22Rv1 (cell line): ENCODE data around the gene KIR2DL3.

Source experiments
- ZFX ChIP-seq: fragments of 450-650 bp; IDR thresholded peaks from 2 replicates; pipeline ENCODE4 v1.6.1; 2017; ENCODE audit warnings: antibody characterized with exemption, borderline replicate concordance
- TF ChIP-seq, protein P1 (sequence below): fragments of 450-650 bp; IDR thresholded peaks from 2 replicates; pipeline ENCODE4 v1.5.1; 2017; ENCODE audit warnings: mild to moderate bottlenecking

DNA sequence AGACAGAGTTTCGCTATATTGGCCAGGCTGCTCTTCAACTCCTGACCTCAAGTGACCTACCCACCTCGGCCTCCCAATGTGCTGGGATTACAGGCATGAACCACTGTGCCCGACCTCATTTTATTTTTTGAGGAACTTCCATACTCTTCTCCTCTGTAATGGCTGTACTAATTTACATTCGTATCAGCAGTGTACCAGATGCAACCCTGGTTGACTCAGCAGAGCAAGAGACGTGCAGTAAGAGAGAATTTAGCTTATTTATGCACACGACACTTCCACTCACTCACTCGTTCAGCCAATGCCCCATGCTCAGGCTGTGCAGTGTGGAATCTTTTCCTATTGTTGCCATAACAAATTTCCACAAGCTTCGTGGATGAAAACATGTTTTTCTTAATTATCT lies 7.1 kb upstream of the KIR2DL3 start:
- TF ChIP-seq, protein P1, sequence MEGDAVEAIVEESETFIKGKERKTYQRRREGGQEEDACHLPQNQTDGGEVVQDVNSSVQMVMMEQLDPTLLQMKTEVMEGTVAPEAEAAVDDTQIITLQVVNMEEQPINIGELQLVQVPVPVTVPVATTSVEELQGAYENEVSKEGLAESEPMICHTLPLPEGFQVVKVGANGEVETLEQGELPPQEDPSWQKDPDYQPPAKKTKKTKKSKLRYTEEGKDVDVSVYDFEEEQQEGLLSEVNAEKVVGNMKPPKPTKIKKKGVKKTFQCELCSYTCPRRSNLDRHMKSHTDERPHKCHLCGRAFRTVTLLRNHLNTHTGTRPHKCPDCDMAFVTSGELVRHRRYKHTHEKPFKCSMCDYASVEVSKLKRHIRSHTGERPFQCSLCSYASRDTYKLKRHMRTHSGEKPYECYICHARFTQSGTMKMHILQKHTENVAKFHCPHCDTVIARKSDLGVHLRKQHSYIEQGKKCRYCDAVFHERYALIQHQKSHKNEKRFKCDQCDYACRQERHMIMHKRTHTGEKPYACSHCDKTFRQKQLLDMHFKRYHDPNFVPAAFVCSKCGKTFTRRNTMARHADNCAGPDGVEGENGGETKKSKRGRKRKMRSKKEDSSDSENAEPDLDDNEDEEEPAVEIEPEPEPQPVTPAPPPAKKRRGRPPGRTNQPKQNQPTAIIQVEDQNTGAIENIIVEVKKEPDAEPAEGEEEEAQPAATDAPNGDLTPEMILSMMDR = no peak
- TF ChIP-seq ZFX = no peak
